NCI-H82 (cell line): ENCODE data around the gene CPLX1.
A peak's percentile ranks its signal among the peaks of the same experiment; 100 is the strongest.
"Not testable (repeated sequence)": the region's sequence is repeated elsewhere in the genome, so short reads cannot be mapped to it uniquely, and the experiment has no call there.

ENCODE experiments used
- DNase-seq: peaks from one replicate; lab custom pipeline; 2025; lab: John Stamatoyannopoulos, UW

Gene CPLX1

GRCh38 chr4:791898-792625 is 33.9 kb downstream of the CPLX1 start:
- no peak for DNase-seq

- DNase-seq: no peak
Observed at GRCh38 chr4:791252-791897, 34.6 kb downstream of the CPLX1 start.

- DNase-seq: no peak
Observed at GRCh38 chr4:790466-790820, 35.5 kb downstream of the CPLX1 start.

GRCh38 chr4:789571-790465 is 36.1 kb downstream of the CPLX1 start:
- no peak for DNase-seq

- no peak for DNase-seq
Observed at GRCh38 chr4:788636-789297, 37.2 kb downstream of the CPLX1 start.

GRCh38 chr4:788006-788635 is 37.8 kb downstream of the CPLX1 start:
- DNase-seq: no peak

- no peak for DNase-seq
Observed at GRCh38 chr4:787561-787981, 38.4 kb downstream of the CPLX1 start.

- DNase-seq: no peak
Observed at GRCh38 chr4:786861-787300, 39.0 kb downstream of the CPLX1 start.

GRCh38 chr4:786074-786741 is 39.7 kb downstream of the CPLX1 start:
- DNase-seq: no peak

GRCh38 chr4:785332-786073 is 40.4 kb downstream of the CPLX1 start:
- no peak for DNase-seq

GRCh38 chr4:784401-785331 is 41.3 kb downstream of the CPLX1 start:
- DNase-seq: no peak

GRCh38 chr4:781493-782216 is 44.3 kb downstream of the CPLX1 start:
- DNase-seq: peak; percentile 98

GRCh38 chr4:780716-781492 is 45.0 kb downstream of the CPLX1 start:
- peak; percentile 45 for DNase-seq

- not testable (repeated sequence) for DNase-seq
Observed at GRCh38 chr4:780255-780654, 45.7 kb downstream of the CPLX1 start.

- no peak for DNase-seq
Observed at GRCh38 chr4:779555-779954, 46.4 kb downstream of the CPLX1 start.

GRCh38 chr4:777520-778262 is 48.2 kb downstream of the CPLX1 start:
- no peak for DNase-seq
